ENCODE data around the gene BCCIP.

DNA sequence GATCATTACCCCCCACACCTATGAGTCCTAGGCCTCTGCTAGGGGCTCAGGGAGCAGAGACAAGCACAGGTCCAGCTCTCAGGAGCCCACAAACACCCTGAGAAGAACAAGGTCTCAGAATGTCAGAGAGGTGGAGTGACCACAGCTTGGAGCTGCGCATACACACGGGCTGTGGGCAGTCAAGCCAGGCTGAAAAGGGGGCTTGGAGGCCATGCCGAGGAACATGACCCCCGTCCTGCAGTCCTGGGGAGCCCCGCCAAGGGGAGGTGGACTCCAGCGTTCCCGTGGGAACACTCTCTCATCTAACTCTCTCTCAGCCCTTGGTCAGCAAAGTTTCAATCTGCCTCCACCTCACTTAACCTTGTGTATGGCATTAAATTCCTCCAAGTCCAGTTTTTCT, 39.9 kb upstream of the BCCIP start:
- TF ChIP-seq, protein P1, sequence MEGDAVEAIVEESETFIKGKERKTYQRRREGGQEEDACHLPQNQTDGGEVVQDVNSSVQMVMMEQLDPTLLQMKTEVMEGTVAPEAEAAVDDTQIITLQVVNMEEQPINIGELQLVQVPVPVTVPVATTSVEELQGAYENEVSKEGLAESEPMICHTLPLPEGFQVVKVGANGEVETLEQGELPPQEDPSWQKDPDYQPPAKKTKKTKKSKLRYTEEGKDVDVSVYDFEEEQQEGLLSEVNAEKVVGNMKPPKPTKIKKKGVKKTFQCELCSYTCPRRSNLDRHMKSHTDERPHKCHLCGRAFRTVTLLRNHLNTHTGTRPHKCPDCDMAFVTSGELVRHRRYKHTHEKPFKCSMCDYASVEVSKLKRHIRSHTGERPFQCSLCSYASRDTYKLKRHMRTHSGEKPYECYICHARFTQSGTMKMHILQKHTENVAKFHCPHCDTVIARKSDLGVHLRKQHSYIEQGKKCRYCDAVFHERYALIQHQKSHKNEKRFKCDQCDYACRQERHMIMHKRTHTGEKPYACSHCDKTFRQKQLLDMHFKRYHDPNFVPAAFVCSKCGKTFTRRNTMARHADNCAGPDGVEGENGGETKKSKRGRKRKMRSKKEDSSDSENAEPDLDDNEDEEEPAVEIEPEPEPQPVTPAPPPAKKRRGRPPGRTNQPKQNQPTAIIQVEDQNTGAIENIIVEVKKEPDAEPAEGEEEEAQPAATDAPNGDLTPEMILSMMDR (conservative IDR thresholded peaks at IDR 0.05) = no peak
- TF ChIP-seq ZFX (IDR thresholded peaks at IDR 0.05) = no peak
